Thyroid gland (tissue), 4 donors: Measurements from ENCODE around the gene TRPV3.

Source experiments
- POLR2A ChIP-seq, 2 donors: fragments of 450-650 bp; IDR thresholded peaks; one replicate each; pipeline ENCODE4 v1.6.1; 2017; ENCODE audit warnings: antibody characterized with exemption in 2 of 2, mild to moderate bottlenecking in 2 of 2, moderate library complexity in 1 of 2
- TF ChIP-seq, protein P1 (sequence below), 6 experiments: fragments of 200-600 bp in 3 of 6; fragments of 450-650 bp in 3 of 6; sonication (generic) in 3 of 6; IDR thresholded peaks; one replicate each; pipeline ENCODE4 v1.5.1; 2016 to 2019; ENCODE audit warnings: antibody characterized with exemption in 6 of 6, mild to moderate bottlenecking in 2 of 6, inconsistent platforms in 1 of 6, moderate library complexity in 1 of 6

DNA sequence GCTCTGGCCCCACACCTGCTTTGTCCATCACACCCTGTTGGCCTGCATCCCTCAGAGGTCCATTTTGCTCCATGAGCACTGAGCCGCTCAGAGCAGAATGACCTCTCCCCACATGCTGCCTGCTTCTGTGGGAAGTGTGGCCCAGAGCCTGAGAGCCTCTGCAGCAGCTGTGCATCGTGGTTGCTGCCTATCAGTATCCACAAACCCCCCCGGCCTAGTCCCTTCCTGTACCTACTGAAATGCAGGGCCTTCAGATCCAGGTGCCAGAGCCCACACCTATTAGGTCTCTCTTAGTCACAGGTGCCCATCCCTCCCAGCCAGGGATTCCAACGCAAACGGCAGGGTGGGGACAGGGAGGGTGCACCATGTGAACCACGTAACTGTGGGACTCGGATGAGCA, 16.6 kb upstream of the TRPV3 start:
- TF ChIP-seq POLR2A (IDR thresholded peaks at IDR 0.05), result no peak
- TF ChIP-seq, protein P1, sequence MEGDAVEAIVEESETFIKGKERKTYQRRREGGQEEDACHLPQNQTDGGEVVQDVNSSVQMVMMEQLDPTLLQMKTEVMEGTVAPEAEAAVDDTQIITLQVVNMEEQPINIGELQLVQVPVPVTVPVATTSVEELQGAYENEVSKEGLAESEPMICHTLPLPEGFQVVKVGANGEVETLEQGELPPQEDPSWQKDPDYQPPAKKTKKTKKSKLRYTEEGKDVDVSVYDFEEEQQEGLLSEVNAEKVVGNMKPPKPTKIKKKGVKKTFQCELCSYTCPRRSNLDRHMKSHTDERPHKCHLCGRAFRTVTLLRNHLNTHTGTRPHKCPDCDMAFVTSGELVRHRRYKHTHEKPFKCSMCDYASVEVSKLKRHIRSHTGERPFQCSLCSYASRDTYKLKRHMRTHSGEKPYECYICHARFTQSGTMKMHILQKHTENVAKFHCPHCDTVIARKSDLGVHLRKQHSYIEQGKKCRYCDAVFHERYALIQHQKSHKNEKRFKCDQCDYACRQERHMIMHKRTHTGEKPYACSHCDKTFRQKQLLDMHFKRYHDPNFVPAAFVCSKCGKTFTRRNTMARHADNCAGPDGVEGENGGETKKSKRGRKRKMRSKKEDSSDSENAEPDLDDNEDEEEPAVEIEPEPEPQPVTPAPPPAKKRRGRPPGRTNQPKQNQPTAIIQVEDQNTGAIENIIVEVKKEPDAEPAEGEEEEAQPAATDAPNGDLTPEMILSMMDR (IDR thresholded peaks at IDR 0.05), result no peak
